Measurements from ENCODE around the gene KIF6. TPM values are rescaled to one million over a fixed set of nuclear protein-coding genes. Genes with fewer than 3 reads are reported as not detected.

KIF6 gene
- total RNA-seq, 1 experiment from 2014 or later = not detected

DNA sequence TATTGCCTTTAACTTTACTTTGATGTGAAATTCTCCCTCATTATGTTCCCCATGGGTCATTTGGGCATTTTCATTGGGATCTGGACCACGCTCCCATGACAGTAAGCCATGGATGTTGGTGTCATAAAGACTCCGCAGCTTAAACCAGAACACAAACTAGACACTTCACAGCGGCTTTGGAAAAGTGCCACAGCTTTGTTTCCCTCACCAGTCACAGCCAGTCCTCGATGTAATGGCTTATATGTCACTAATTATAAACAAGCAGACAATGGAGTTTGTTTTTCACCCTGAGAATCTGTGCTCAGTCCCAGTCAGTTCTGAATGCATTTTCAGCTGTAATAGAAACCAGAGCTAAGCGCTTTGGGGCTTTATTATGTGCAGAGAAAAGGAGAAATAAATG, 43.8 kb upstream of the KIF6 start:
- no peaks in the 10 kb centered on the region for H4K20me1 ChIP-seq (ENCODE audit: insufficient read depth)
- H3K4me1 ChIP-seq (ENCODE audit: control insufficient read depth in 1 of 2, insufficient read depth in 2 of 2, low read length in 2 of 2) = no peaks in the 10 kb centered on the region
- CTCF ChIA-PET = no interaction called here
- H3K9me2 ChIP-seq (ENCODE audit: insufficient read depth) = no peaks in the 10 kb centered on the region
- no peaks in the 10 kb centered on the region for H3K36me3 ChIP-seq (ENCODE audit: control insufficient read depth in 1 of 2, insufficient read depth in 2 of 2, low read length in 2 of 2)
- no peak overlapping the region for H2AFZ ChIP-seq (ENCODE audit: low read depth, low read length, poor library complexity, severe bottlenecking)
- H3K79me2 ChIP-seq (ENCODE audit: insufficient read depth, low read length) = no peaks in the 10 kb centered on the region
- no peak for ATAC-seq
- intact Hi-C loops (cut with micrococcal nuclease) = no loop called here
- no peak overlapping the region for H3K4me2 ChIP-seq (ENCODE audit: low read length)
- RAD21 ChIA-PET (ENCODE audit: low non-redundant PET in 1 of 2, low total read pairs in 2 of 2, uncharacterized antibody in 2 of 2, unreplicated experiment in 2 of 2) = no interaction called here
- peaks cover 29% of the 10 kb centered on the region for H3K27me3 ChIP-seq (ENCODE audit: insufficient read depth, low read length)
- H3K9me3 ChIP-seq (ENCODE audit: control insufficient read depth in 1 of 2, insufficient read depth in 1 of 2, low read depth in 1 of 2, low read length in 2 of 2) = no peaks in the 10 kb centered on the region
- H3K27ac ChIP-seq (ENCODE audit: low read depth, low read length) = no peak overlapping the region
- POLR2A ChIA-PET = no interaction called here
- BruUV-seq (replicated peaks) = no TSS peak
- H3K9ac ChIP-seq (ENCODE audit: low read length) = no peak overlapping the region
- no peak for DNase-seq (ENCODE audit: low read depth, low spot score)
- H3K4me3 ChIP-seq (replicated peaks in 1 of 2; ENCODE audit: low read depth in 1 of 2, low read length in 2 of 2) = no peak overlapping the region
- no peak for TF ChIP-seq SIN3A (IDR thresholded peaks at IDR 0.05; ENCODE audit: low read depth)
- TF ChIP-seq, protein P1, sequence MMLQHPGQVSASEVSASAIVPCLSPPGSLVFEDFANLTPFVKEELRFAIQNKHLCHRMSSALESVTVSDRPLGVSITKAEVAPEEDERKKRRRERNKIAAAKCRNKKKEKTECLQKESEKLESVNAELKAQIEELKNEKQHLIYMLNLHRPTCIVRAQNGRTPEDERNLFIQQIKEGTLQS (IDR thresholded peaks at IDR 0.05) = no peak

DNA sequence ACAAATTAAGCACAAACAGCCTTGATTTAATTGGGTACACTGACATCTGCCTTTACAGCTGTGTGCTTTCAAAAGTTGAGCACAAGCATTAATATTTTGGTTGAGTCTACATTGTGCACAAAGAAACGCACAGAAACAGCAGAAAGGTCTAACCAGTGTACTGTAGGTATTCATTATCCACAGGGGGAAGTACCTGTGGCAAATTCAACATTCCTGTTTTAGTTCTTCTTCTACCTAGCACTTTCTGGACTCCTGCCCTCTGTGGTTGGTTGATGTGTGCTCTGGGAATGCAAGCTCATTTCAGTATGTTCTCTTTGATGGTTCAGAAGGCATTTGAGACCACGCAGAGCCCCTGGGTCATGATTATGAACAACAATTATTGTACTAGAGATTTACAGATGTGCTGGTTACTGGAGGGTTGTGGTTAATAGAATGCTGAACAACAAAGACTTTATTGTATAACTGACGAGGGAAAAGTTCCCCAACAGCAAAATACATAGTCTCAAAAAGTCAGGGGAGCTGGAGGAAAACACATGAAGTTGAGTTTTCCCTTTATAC, 40.4 kb upstream of the KIF6 start:
- no peaks in the 10 kb centered on the region for H3K9me2 ChIP-seq (ENCODE audit: insufficient read depth)
- no peaks in the 10 kb centered on the region for H4K20me1 ChIP-seq (ENCODE audit: insufficient read depth)
- H3K27ac ChIP-seq (ENCODE audit: low read depth, low read length) = no peak overlapping the region
- H3K27me3 ChIP-seq (ENCODE audit: insufficient read depth, low read length) = peaks cover 25% of the 10 kb centered on the region
- H3K4me1 ChIP-seq (ENCODE audit: control insufficient read depth in 1 of 2, insufficient read depth in 2 of 2, low read length in 2 of 2) = no peaks in the 10 kb centered on the region
- no peak overlapping the region for H3K9ac ChIP-seq (ENCODE audit: low read length)
- no peak overlapping the region for H2AFZ ChIP-seq (ENCODE audit: low read depth, low read length, poor library complexity, severe bottlenecking)
- H3K4me2 ChIP-seq (ENCODE audit: low read length) = no peak overlapping the region
- no peak for DNase-seq (ENCODE audit: low read depth, low spot score)
- H3K9me3 ChIP-seq (ENCODE audit: control insufficient read depth in 1 of 2, insufficient read depth in 1 of 2, low read depth in 1 of 2, low read length in 2 of 2) = no peaks in the 10 kb centered on the region
- H3K36me3 ChIP-seq (ENCODE audit: control insufficient read depth in 1 of 2, insufficient read depth in 2 of 2, low read length in 2 of 2) = no peaks in the 10 kb centered on the region
- ChIA-PET CTCF (no interaction called here), POLR2A (no interaction called here), RAD21 (ENCODE audit: low non-redundant PET in 1 of 2, low total read pairs in 2 of 2, uncharacterized antibody in 2 of 2, unreplicated experiment in 2 of 2) (no interaction called here)
- intact Hi-C loops (cut with micrococcal nuclease) = no loop called here
- no peak for ATAC-seq
- no TSS peak for BruUV-seq (replicated peaks)
- H3K79me2 ChIP-seq (ENCODE audit: insufficient read depth, low read length) = no peaks in the 10 kb centered on the region
- H3K4me3 ChIP-seq (replicated peaks in 1 of 2; ENCODE audit: low read depth in 1 of 2, low read length in 2 of 2) = no peak overlapping the region
- TF ChIP-seq YY1 (IDR thresholded peaks at IDR 0.05; ENCODE audit: extremely low read depth, insufficient replicate concordance, low read depth, low read length) (no peak), ELF1 (IDR thresholded peaks at IDR 0.05; ENCODE audit: borderline replicate concordance, low read depth) (no peak), EZH2 (IDR thresholded peaks at IDR 0.05) (no peak), ZNF274 (IDR thresholded peaks at IDR 0.05; ENCODE audit: low read depth, low read length) (no peak), EZH2phosphoT487 (IDR thresholded peaks at IDR 0.05; ENCODE audit: borderline replicate concordance) (no peak), RAD21 (IDR thresholded peaks at IDR 0.05; ENCODE audit: low read depth) (no peak), CEBPB (IDR thresholded peaks at IDR 0.05; ENCODE audit: low read depth) (no peak)
- TF ChIP-seq, protein P2, sequence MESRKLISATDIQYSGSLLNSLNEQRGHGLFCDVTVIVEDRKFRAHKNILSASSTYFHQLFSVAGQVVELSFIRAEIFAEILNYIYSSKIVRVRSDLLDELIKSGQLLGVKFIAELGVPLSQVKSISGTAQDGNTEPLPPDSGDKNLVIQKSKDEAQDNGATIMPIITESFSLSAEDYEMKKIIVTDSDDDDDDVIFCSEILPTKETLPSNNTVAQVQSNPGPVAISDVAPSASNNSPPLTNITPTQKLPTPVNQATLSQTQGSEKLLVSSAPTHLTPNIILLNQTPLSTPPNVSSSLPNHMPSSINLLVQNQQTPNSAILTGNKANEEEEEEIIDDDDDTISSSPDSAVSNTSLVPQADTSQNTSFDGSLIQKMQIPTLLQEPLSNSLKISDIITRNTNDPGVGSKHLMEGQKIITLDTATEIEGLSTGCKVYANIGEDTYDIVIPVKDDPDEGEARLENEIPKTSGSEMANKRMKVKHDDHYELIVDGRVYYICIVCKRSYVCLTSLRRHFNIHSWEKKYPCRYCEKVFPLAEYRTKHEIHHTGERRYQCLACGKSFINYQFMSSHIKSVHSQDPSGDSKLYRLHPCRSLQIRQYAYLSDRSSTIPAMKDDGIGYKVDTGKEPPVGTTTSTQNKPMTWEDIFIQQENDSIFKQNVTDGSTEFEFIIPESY (IDR thresholded peaks at IDR 0.05; ENCODE audit: extremely low read depth, insufficient replicate concordance, low read length) = no peak
- TF ChIP-seq, protein P3, sequence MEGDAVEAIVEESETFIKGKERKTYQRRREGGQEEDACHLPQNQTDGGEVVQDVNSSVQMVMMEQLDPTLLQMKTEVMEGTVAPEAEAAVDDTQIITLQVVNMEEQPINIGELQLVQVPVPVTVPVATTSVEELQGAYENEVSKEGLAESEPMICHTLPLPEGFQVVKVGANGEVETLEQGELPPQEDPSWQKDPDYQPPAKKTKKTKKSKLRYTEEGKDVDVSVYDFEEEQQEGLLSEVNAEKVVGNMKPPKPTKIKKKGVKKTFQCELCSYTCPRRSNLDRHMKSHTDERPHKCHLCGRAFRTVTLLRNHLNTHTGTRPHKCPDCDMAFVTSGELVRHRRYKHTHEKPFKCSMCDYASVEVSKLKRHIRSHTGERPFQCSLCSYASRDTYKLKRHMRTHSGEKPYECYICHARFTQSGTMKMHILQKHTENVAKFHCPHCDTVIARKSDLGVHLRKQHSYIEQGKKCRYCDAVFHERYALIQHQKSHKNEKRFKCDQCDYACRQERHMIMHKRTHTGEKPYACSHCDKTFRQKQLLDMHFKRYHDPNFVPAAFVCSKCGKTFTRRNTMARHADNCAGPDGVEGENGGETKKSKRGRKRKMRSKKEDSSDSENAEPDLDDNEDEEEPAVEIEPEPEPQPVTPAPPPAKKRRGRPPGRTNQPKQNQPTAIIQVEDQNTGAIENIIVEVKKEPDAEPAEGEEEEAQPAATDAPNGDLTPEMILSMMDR (IDR thresholded peaks at IDR 0.05 in 2 of 3, conservative IDR thresholded peaks at IDR 0.05 in 1 of 3; ENCODE audit: borderline replicate concordance in 1 of 3, insufficient read depth in 1 of 3, low read depth in 2 of 3, low read length in 2 of 3) = no peak
- TF ChIP-seq, protein P4, sequence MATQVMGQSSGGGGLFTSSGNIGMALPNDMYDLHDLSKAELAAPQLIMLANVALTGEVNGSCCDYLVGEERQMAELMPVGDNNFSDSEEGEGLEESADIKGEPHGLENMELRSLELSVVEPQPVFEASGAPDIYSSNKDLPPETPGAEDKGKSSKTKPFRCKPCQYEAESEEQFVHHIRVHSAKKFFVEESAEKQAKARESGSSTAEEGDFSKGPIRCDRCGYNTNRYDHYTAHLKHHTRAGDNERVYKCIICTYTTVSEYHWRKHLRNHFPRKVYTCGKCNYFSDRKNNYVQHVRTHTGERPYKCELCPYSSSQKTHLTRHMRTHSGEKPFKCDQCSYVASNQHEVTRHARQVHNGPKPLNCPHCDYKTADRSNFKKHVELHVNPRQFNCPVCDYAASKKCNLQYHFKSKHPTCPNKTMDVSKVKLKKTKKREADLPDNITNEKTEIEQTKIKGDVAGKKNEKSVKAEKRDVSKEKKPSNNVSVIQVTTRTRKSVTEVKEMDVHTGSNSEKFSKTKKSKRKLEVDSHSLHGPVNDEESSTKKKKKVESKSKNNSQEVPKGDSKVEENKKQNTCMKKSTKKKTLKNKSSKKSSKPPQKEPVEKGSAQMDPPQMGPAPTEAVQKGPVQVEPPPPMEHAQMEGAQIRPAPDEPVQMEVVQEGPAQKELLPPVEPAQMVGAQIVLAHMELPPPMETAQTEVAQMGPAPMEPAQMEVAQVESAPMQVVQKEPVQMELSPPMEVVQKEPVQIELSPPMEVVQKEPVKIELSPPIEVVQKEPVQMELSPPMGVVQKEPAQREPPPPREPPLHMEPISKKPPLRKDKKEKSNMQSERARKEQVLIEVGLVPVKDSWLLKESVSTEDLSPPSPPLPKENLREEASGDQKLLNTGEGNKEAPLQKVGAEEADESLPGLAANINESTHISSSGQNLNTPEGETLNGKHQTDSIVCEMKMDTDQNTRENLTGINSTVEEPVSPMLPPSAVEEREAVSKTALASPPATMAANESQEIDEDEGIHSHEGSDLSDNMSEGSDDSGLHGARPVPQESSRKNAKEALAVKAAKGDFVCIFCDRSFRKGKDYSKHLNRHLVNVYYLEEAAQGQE (IDR thresholded peaks at IDR 0.05; ENCODE audit: low read depth) = no peak
